ENCODE measurements around the gene KMO. TPM values are rescaled to one million over a fixed set of nuclear protein-coding genes. Genes with fewer than 3 reads are reported as not detected.
A peak's percentile ranks its signal among the peaks of the same experiment; 100 is the strongest.

Gene KMO
- total and polyA plus RNA-seq, 2 of the 13 experiments (the other 11 are each of a cell fraction or from before 2014, with no cell fraction given), result 0.01 TPM; not detected in 1

- TF ChIP-seq, protein P1, sequence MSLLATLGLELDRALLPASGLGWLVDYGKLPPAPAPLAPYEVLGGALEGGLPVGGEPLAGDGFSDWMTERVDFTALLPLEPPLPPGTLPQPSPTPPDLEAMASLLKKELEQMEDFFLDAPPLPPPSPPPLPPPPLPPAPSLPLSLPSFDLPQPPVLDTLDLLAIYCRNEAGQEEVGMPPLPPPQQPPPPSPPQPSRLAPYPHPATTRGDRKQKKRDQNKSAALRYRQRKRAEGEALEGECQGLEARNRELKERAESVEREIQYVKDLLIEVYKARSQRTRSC (CRISPR knock-in tag; IDR thresholded peaks at IDR 0.05; ENCODE audit: low read depth), result no peak
- TF ChIP-seq, protein P2, sequence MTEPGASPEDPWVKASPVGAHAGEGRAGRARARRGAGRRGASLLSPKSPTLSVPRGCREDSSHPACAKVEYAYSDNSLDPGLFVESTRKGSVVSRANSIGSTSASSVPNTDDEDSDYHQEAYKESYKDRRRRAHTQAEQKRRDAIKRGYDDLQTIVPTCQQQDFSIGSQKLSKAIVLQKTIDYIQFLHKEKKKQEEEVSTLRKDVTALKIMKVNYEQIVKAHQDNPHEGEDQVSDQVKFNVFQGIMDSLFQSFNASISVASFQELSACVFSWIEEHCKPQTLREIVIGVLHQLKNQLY (CRISPR knock-in tag; IDR thresholded peaks at IDR 0.05), result no peak
- TF ChIP-seq ZNF234 (CRISPR knock-in tag; conservative IDR thresholded peaks at IDR 0.05) (peak; percentile 75; the same call in 1 of the 2 replicates), ZNF782 (CRISPR knock-in tag; IDR thresholded peaks at IDR 0.05; ENCODE audit: borderline replicate concordance) (0 out of 2 replicates have a peak, but pooled peaks have one; percentile 37), SATB2 (CRISPR knock-in tag; IDR thresholded peaks at IDR 0.05) (peak; percentile 58; the same call in 1 of the 2 replicates), MIER3 (CRISPR knock-in tag; IDR thresholded peaks at IDR 0.05; ENCODE audit: borderline replicate concordance) (0 out of 2 replicates have a peak, but pooled peaks have one; percentile 20), ZMYM4 (CRISPR knock-in tag; IDR thresholded peaks at IDR 0.05) (peak; percentile 95), ZSCAN20 (CRISPR knock-in tag; IDR thresholded peaks at IDR 0.05; ENCODE audit: borderline replicate concordance) (0 out of 2 replicates have a peak, but pooled peaks have one; percentile 31), CCDC6 (CRISPR knock-in tag; IDR thresholded peaks at IDR 0.05) (peak; percentile 75; the same call in 1 of the 2 replicates), ETV6 (CRISPR knock-in tag; conservative IDR thresholded peaks at IDR 0.05) (0 out of 2 replicates have a peak, but pooled peaks have one; percentile 56), BORCS8-MEF2B (CRISPR knock-in tag; IDR thresholded peaks at IDR 0.05) (peak; percentile 71; the same call in 1 of the 2 replicates), ZBTB4 (CRISPR knock-in tag; IDR thresholded peaks at IDR 0.05; ENCODE audit: borderline replicate concordance) (no peak), ZNF788 (CRISPR knock-in tag; IDR thresholded peaks at IDR 0.05; ENCODE audit: borderline replicate concordance) (peak; percentile 17; the same call in 1 of the 2 replicates), FOSL2 (CRISPR knock-in tag; IDR thresholded peaks at IDR 0.05) (0 out of 2 replicates have a peak, but pooled peaks have one; percentile 20), MTA1 (CRISPR knock-in tag; IDR thresholded peaks at IDR 0.05; ENCODE audit: borderline replicate concordance) (0 out of 2 replicates have a peak, but pooled peaks have one; percentile 64)
- TF ChIP-seq, protein P3, sequence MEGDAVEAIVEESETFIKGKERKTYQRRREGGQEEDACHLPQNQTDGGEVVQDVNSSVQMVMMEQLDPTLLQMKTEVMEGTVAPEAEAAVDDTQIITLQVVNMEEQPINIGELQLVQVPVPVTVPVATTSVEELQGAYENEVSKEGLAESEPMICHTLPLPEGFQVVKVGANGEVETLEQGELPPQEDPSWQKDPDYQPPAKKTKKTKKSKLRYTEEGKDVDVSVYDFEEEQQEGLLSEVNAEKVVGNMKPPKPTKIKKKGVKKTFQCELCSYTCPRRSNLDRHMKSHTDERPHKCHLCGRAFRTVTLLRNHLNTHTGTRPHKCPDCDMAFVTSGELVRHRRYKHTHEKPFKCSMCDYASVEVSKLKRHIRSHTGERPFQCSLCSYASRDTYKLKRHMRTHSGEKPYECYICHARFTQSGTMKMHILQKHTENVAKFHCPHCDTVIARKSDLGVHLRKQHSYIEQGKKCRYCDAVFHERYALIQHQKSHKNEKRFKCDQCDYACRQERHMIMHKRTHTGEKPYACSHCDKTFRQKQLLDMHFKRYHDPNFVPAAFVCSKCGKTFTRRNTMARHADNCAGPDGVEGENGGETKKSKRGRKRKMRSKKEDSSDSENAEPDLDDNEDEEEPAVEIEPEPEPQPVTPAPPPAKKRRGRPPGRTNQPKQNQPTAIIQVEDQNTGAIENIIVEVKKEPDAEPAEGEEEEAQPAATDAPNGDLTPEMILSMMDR (CRISPR knock-in tag; IDR thresholded peaks at IDR 0.05), result 0 out of 2 replicates have a peak, but pooled peaks have one; percentile 3
- TF ChIP-seq, protein P4, sequence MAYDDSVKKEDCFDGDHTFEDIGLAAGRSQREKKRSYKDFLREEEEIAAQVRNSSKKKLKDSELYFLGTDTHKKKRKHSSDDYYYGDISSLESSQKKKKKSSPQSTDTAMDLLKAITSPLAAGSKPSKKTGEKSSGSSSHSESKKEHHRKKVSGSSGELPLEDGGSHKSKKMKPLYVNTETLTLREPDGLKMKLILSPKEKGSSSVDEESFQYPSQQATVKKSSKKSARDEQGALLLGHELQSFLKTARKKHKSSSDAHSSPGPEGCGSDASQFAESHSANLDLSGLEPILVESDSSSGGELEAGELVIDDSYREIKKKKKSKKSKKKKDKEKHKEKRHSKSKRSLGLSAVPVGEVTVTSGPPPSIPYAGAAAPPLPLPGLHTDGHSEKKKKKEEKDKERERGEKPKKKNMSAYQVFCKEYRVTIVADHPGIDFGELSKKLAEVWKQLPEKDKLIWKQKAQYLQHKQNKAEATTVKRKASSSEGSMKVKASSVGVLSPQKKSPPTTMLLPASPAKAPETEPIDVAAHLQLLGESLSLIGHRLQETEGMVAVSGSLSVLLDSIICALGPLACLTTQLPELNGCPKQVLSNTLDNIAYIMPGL (CRISPR knock-in tag; IDR thresholded peaks at IDR 0.05; ENCODE audit: borderline replicate concordance in 1 of 2, low read depth in 1 of 2), result peak; percentile 86 to 88; a peak in 3 of 4 replicates
- TF ChIP-seq, protein P5, sequence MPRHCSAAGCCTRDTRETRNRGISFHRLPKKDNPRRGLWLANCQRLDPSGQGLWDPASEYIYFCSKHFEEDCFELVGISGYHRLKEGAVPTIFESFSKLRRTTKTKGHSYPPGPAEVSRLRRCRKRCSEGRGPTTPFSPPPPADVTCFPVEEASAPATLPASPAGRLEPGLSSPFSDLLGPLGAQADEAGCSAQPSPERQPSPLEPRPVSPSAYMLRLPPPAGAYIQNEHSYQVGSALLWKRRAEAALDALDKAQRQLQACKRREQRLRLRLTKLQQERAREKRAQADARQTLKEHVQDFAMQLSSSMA (CRISPR knock-in tag; IDR thresholded peaks at IDR 0.05), result peak; percentile 24; the same call in 1 of the 2 replicates
Observed at GRCh38 chr1:241519308-241520079, 12.7 kb upstream of the KMO start, which contains the start of gene FH (continued).

All from HepG2 (cell line).